Measurements from ENCODE around the gene GIT2. TPM values are rescaled to one million over a fixed set of nuclear protein-coding genes. Genes with fewer than 3 reads are reported as not detected.

Gene GIT2
- total and polyA plus RNA-seq, 2 of the 13 experiments (the other 11 are each of a cell fraction or from before 2014, with no cell fraction given): 18.4 to 19.8 TPM

GRCh38 chr12:110035534-110036104, 39.5 kb upstream of the GIT2 start (continued):
- TF ChIP-seq HBP1 (CRISPR knock-in tag; IDR thresholded peaks at IDR 0.05; ENCODE audit: low read depth): no peak
- no peak for TF ChIP-seq FOXO4 (CRISPR knock-in tag; conservative IDR thresholded peaks at IDR 0.05)
- no peak for TF ChIP-seq HES4 (CRISPR knock-in tag; IDR thresholded peaks at IDR 0.05; ENCODE audit: borderline replicate concordance)
- TF ChIP-seq ZNF816 (CRISPR knock-in tag; IDR thresholded peaks at IDR 0.05; ENCODE audit: borderline replicate concordance): no peak
- TF ChIP-seq GPN1 (CRISPR knock-in tag; IDR thresholded peaks at IDR 0.05; ENCODE audit: borderline replicate concordance): no peak
- TF ChIP-seq THAP9 (CRISPR knock-in tag; IDR thresholded peaks at IDR 0.05; ENCODE audit: borderline replicate concordance): no peak
- TF ChIP-seq CBX5 (CRISPR knock-in tag; IDR thresholded peaks at IDR 0.05; ENCODE audit: borderline replicate concordance): no peak
- TF ChIP-seq ZFP36L1 (CRISPR knock-in tag; IDR thresholded peaks at IDR 0.05): no peak
- TF ChIP-seq SALL1 (CRISPR knock-in tag; IDR thresholded peaks at IDR 0.05): peak; percentile 83
- TF ChIP-seq ZNF747 (CRISPR knock-in tag; IDR thresholded peaks at IDR 0.05; ENCODE audit: borderline replicate concordance): no peak
- TF ChIP-seq SETDB1 (CRISPR knock-in tag; IDR thresholded peaks at IDR 0.05; ENCODE audit: borderline replicate concordance): no peak
- TF ChIP-seq MAX (IDR thresholded peaks at IDR 0.05): peak; percentile 88
- 0 out of 2 replicates have a peak, but pooled peaks have one; percentile 58 for TF ChIP-seq KDM1A (CRISPR knock-in tag; IDR thresholded peaks at IDR 0.05)
- TF ChIP-seq HNF4G (IDR thresholded peaks at IDR 0.05; ENCODE audit: borderline replicate concordance, low read depth, low read length): peak; percentile 39; the same call in 1 of the 2 replicates
- TF ChIP-seq HNF4G (CRISPR knock-in tag; IDR thresholded peaks at IDR 0.05; ENCODE audit: borderline replicate concordance, low read depth): no peak; the same call in 1 of the 2 replicates
- TF ChIP-seq PAF1 (CRISPR knock-in tag; IDR thresholded peaks at IDR 0.05): no peak
- TF ChIP-seq MXD4 (CRISPR knock-in tag; IDR thresholded peaks at IDR 0.05): no peak
- no peak for TF ChIP-seq ZNF546 (CRISPR knock-in tag; conservative IDR thresholded peaks at IDR 0.05)
- TF ChIP-seq EZH2 (conservative IDR thresholded peaks at IDR 0.05; ENCODE audit: low read depth, low read length): no peak
- no peak for TF ChIP-seq ZFY (CRISPR knock-in tag; IDR thresholded peaks at IDR 0.05)
- no peak for TF ChIP-seq JUN (CRISPR knock-in tag; IDR thresholded peaks at IDR 0.05)
- TF ChIP-seq ATF1 (CRISPR knock-in tag; IDR thresholded peaks at IDR 0.05): peak; percentile 26; the same call in 1 of the 2 replicates

Data from HepG2 (cell line).